GDM1 (cell line): ENCODE data around the gene CFAP157.

Experiments
- DNase-seq: peaks from one replicate; lab custom pipeline; 2025; lab: John Stamatoyannopoulos, UW

The CFAP157 gene

DNA sequence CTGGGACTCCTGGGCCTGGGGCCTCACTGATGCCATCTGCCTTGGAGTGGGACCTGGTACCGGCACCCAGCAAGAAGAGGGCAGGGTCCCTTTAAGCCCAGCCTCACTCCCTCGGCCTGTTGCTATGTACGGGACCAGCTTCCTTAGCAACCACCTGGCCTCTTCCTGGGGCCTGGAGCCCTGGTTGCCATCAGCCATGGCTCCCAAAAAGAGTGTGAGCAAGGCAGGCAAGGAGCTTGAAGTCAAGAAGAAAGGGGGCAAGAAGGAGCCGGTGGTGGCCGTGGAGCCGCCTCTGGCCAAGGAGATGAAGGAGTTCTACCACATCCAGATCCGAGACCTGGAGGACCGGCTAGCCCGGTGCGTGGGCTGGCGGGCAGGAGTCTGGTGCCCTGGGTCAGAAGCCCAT, at the start of gene CFAP157:
Gene CFAP157 (plus strand): TSS at position 153 of the 406 bp plus-strand sequence. CDS start 44 bp downstream, at position 197.
- no peak for DNase-seq

DNA sequence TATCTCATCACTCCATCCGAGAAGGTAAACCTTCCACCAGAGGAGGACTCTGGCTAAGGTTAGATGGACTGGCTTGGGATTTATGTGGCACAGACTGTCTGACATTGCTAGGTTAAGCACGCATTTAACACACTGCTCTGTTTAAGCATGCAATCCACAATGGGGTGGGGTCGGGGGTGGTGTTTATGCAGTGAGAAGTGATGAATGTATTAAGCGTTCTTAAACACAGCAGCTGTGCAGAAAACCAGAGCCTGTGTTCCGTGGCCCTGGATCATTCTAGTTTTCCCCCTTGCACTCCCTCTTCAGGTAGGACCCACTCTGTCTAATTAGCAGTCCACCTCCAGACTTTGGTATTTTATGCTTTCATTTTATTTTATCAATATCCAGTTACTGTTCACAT, 48.4 kb upstream of the CFAP157 start:
- DNase-seq: no peak

DNA sequence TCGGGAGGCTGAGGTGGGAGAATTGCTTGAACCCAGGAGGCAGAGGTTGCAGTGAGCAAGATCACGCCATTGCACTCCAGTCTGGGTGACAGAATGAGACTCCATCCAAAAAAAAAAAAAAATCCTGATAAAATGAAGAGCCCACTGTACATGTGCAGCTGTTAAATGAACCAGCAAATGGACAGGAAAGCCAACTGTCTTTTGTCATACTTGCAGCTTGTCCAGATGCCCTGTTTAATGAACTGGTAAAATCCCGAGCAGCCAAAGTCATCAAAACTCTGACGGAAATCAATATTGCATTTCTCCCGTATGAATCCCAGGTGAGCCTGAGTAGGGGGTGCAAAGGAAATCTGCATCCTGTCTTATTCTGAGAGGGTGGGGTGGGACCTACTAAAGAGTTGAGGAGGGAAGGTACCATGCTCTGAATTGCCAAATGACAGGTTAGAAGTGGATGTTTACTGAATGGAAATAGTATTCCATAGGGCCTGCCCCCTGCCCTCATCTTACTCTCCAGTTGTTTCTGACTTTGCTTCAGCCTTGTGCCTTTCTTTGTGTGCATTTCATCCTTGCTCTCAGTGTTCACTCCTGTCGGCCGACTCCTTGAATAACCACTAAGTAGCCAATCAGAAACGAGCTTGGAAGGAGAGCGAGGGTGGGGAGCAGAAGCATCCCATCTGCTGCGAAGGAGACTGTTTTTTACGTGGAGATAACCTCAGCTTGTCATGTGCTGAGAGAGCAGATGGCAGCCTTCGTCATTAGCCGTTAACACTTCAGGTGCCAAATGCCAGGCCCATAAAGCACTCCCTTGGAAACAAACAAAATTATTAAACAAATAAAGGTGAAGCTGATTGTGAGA, 45.7 kb upstream of the CFAP157 start:
- DNase-seq: no peak

DNA sequence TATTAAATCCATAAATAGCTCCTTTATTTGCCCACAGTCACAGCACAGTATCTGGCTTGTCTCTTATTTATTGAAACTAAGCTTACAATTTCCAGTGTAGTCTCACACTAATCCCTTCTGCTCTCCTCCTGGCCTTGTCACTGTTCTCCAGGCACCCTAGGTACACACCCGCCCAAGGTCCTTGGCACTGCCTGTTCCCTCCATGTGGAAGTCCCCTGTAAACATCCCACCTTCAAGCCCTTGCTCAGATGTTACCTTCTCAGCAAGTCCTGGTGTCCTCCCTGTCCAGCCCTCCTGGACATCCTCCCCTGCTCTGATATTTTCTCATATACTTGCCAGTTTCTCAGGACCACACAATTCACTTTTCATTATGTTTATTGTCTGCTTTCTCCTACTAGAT, 44.2 kb upstream of the CFAP157 start:
- no peak for DNase-seq

DNA sequence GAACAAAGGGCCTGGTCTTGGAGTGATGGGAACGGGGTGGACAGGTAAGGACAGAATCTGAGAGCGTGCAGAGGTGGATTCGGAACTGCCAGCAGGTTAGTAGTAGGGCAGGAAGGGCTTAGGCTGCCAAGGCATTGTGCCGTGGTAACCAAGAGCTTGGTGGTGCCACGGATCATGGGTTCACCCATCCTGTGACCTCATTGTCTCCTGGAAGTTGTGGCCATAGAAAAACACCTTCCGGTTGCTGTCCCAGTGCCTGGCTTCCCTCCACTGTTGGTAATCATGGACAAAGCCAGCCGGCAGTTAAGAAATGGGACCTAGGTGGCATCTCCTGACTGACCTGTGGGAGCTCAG, 42.5 kb upstream of the CFAP157 start:
- no peak for DNase-seq

DNA sequence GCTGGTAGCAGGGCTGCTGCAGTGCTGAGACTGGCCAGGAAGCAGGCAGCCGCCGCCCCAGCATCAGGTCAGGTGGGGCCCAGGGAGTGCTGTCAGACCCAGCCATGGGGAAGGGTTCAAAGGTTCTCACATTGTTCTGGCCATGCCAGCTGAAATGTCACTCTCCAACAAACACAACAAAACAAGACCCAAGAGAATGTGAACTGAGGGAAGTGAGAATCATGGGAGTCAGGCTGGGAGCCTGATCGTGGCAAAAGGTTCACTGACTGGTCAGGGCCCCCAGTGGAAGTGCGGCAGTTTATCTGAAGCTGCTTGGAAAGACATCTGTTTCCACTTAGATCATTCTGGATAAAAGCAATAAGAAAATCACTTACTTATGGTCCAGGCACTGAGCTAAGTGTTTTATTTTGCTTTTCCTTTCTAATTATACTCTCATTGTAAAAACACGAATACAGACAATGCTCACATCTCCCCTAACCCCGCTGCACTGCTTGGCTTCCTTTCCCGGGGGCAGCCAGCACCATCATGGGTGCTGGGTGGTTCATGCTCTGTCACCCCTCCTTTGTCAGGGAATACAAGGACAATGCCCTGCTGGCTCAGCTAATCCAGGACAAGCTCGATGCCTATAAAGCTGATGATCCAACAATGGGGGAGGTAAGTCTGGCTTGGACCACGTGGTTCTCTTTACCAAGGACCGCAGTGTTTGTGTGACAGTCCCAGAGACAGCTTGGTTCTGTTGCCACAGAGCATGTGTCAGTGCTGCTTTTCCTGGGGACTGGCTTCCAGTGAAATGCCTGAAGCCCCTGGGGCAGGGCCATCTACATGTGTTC, 41.9 kb upstream of the CFAP157 start:
- no peak for DNase-seq

DNA sequence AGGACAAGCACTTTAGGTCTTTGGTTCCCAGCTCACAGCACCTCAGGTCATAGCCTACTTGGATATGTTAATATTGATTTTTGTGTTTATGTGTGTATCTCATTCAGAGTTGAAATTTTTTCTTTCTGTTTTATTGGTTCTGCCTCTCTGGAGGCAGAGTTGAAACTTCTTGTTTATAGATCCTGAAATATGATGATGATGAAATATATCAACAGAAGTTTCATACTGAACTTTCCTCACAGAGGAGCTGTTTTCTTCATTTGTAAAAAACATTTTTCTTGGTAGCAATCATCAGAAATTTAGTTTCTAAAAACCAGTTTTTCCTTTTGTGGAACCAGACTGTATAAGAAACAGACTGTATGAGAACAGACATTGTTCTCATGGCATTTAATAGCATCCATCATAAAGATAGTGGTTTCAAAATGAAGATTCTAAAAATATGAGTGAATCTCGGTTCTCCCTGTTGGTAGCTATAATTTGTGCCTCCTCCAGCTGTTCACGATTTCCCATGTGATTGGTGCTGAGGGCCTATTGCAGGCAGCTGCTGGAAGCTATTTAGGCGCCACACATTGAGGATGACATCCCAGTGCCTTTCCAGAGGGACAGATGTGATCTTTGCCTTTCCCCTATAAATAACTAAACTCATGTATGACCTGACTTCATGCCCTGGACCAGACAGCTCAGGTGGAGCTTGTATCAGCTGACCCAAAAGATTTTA, 39.5 kb upstream of the CFAP157 start:
- no peak for DNase-seq

DNA sequence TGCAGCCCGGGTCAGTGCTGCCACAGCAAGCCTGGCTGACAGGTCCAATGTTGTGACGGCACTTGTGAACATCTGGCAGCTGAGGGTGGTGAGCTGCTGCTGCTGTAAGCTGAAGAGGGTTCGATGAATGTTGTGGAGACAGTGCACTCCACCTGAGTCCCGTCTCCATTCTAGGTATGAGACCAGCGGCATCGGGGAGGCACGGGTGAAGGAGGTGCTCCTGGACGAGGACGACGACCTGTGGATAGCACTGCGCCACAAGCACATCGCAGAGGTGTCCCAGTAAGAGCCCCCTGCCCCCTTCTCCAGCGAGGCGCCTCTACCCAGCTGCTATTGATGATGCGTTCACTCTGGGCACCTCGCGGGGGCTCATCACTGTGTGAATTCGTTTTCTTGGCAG, 38.9 kb upstream of the CFAP157 start:
- no peak for DNase-seq

DNA sequence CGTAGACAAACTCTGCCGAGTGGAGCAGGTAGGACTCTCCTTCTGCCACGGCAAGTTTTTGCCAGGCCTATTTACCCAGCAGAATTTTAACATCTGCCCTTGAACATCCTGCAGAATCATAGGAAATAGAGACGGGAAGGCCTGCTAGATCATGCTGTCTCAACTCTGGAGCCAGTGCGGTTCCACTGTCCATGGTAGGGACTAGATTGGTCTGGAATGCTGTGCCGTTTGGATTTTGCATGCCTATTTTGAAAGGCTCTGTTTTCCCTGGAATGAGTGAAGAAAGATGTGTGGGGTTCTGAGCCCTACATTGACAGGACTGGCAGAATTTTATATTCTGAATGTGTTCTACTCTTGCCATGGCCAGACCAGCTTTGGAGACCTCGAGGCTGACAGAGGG, 33.6 kb upstream of the CFAP157 start:
- DNase-seq: no peak

DNA sequence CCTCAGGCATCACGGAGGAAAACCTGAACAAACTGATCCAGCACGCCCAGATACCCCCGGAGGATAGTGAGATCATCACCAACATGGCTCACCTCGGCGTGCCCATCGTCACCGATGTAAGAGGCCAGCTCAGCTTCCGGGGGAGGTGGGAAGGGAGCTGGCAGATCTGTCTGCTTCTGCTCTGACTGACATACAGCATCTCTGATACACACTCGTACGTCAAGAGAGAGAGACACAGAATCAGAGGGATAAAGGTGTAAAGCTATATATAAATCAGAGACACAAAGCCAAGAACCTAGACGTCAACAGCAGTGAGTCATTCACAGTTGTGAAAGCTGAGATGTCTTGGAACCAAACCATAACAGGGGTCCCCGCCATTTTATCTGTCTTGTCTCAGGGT, 30.1 kb upstream of the CFAP157 start:
- DNase-seq: no peak

DNA sequence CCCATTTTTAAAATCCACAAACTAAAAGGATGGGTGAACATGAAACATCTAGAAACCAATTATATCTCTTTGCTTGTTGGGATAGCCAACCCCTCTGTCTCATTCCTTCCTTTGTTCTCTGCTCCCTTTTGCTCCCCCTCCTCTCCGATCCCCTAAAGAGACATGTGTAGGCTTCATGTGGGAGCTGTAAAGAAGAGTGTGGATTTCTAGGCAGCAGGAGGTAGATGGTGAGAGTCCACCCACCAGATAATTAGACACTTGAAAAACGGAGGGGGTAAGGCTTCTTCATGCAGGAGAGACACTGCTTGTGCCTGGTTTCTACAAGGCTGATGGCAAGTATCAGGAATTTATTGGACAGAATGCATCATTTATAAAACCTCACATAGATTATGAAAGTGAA, 27.3 kb upstream of the CFAP157 start:
- no peak for DNase-seq

DNA sequence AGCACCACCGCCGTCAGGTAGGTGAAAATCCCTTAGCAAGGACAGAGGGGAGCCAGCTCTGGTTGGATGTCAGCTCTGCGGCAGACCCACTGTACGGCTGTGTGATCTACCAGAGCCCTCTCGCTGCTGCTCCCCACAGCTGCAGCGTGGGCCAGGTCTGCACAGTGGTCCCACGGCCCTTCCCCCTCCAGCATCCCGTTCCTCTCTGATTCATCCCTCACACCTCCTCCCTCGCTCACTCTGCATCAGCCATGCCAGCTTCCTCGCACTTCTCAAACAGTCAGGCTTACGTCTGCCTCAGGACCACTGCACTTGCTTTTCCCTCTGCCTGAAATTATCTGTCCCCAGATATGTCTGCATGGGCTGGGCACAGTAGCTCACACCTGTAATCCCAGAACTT, 26.6 kb upstream of the CFAP157 start:
- DNase-seq: no peak

DNA sequence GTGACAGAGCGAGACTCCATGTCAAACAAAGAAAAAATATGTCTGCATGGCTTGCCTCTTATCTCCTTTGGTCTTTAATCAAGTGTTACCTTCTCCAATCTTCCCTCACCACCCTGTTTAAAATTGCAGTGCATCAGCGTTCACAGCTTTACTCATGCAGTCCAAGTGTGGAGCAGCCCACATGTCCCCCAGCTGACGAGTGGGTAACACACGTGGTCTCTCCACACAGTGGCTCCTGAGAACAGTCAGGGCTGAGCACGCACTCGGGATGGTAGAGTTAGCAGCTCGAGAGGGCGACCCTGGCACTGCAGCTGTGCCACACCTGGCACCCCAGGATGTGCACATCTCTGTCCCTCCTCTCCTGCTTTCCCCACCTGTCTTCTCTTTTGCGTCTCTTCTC, 25.9 kb upstream of the CFAP157 start:
- no peak for DNase-seq

DNA sequence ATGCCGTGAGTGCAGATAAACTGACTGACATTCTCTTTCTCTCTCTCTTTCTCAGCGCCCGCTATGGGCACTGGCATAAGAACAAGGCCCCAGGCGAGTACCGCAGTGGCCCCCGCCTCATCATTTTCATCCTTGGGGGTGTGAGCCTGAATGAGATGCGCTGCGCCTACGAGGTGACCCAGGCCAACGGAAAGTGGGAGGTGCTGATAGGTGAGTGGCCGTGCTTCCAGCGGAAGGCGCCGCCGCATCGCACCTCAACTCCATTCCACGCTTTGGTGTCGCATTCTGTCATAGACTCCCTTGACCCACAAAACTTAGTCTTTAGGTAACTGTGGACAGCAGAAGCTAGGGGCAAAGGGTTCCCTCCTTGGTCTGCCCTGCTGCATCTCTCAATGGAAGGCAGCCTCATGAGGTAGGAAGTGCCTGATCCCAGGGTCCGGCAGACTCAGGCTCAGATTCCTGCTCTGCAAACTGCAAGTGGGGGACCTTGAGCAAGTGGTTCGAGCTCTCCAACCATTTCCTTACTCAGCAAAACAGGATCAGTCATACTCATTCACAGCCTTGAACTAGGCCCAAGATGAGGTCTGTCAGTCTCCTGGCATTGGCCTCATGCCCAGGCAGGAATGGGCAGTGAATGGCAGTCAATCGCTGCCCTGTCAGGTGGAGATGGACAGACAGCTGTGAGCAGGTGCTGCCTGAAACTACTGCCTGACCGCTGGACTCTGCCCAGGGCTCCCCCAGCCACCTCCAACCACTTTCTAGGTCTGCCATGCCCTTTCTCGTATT, 24.2 kb upstream of the CFAP157 start:
- DNase-seq: no peak

DNA sequence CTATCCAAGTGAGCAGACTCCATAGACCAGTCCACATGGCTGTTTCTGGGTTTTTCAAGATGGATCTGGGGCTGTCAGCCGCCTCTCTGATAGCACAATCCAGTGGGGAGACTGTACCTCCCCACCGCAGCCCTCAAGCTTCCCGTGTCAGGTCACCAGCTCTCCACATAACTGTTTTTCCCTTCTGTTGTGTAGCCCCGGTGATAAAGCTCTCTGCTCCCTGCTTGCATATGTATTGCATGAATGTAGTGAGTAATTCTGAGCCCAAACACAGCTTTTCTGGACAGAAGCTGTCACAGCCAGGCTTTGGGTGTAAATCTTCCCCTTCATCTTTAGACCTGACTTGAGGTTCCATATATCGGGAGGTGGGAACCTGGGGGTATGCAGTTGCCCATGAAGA, 23.1 kb upstream of the CFAP157 start:
- no peak for DNase-seq

DNA sequence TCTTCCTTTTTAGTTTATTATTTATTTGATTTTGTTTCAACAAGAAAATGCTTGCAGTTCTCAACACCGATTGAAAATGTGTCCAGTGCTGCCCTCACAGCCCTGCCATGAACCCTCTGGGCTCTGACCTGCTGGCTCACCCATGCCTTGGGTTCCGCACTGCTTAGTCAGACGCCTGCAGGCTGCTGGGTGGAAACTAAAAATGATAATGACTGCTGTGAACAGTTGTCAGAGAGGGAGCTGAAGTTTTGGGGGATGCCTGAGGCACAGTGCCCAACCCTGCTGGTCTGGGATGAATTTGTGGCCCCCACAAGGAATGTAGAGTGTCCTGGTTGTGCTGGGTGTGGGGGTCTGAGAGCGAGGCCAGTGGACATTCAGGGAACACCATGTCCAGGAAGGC, 22.2 kb upstream of the CFAP157 start:
- DNase-seq: no peak

DNA sequence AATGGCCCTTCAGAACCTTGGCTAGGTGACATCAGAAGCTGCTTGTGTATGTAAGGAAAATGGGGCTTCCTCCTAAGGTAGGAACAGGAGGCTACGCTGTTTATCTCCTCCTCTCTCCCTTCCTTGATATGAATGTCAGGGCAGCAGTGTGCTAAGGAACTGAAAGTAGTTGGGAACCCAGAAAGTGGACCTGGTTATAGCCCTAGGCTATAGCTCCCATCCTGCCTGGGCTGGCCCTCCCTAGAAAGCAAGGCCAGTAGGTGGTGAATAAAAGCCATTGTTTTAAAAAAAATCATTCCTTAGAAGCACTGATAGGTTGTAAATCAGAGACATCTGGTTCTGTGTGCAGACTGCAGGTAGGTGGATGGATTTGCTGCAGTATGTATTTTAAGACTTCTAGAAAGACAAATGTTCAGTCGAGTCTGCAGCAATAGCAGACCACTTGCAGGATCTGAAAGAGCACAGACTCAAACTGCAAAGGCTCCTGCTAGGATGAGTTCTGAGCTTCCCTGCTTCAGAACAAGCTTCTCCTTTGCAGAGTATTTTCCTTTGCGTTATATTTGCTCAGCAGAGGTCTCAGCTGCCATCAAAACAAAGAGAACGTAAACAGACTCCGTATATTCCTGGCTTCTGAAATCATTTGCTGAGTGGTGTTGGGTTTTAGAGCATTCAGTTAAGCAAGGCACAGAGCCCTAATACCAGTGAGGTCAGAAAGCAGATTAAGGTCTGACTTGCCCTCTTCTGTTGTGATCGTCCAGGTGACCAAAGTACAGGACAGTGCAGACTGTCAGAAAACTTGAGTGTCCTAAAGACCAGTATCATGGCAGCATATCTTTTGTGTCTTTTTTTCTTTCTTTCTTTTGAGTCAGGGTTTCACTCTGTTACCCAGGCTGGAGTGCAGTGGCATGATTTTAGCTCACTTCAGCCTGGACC, 20.1 kb upstream of the CFAP157 start:
- DNase-seq: no peak

DNA sequence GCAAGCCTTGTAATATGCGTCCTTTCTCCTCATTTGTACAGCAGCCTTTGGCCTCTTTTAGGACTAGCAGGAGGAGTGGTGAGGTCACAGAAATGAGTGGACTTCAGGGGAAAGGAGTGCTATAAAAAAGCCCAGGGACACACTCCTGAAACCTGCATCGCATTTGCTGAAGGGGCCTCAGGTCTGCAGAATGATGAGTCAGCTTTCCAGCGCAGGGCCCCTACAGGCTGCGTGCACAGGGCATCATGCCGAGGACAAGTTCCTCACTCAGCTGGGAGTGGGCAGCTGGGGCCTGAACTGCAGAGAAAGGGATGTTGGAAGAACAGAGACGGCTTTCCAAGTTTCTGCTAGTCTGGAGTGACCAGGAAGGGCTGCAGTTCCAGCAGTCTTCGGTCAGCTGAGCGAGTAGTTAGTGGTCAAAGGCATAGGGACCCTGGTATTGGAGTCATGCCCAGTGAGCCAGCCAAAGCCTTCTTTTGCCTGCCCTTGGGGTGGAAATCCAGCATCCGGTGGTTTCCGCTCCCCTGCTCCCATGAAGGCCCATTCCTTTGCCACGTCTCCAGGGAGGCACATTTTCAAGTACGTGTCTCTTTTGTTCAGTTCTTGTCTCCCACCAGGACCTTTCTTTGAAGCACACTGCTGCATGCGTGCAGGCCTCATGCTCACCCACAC, 17.3 kb upstream of the CFAP157 start:
- DNase-seq: no peak

DNA sequence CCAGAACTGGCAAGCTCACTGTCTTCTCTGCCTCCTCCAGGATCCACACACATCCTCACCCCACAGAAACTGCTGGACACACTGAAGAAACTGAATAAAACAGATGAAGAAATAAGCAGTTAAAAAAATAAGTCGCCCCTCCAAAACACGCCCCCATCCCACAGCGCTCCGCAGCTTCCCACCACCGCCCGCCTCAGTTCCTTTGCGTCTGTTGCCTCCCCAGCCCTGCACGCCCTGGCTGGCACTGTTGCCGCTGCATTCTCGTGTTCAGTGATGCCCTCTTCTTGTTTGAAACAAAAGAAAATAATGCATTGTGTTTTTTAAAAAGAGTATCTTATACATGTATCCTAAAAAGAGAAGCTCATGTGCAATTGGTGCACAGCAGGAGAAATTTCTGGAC, 16.1 kb upstream of the CFAP157 start:
- DNase-seq: no peak

DNA sequence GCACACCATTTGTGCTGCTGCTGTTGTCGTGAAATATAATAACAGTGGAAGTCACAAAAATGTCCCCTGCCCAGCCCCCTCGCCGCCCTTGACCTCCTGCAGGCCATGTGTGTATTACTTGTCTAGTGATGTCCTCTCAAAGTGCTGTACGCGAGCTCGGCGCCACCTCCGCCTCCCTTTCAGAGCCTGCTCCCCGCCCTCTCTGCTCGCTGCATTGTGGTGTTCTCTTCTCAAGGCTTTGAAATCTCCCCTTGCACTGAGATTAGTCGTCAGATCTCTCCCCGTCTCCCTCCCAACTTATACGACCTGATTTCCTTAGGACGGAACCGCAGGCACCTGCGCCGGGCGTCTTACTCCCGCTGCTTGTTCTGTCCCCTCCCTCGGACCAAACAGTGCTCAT, 14.7 kb upstream of the CFAP157 start:
- no peak for DNase-seq
